NCI-H748 (cell line): ENCODE measurements around the gene FOCAD.
"Not testable (repeated sequence)": the region's sequence is repeated elsewhere in the genome, so short reads cannot be mapped to it uniquely, and the experiment has no call there.

Experiments used
- DNase-seq: peaks from one replicate; lab custom pipeline; 2025; ENCODE audit not compliant: unreplicated experiment; lab: John Stamatoyannopoulos, UW

FOCAD gene

GRCh38 chr9:20671635-20672034 lies 12.4 kb upstream of the FOCAD start:
- no peak for DNase-seq

- DNase-seq, result not testable (repeated sequence)
Observed at GRCh38 chr9:20673537-20673936, 10.5 kb upstream of the FOCAD start.

- no peak for DNase-seq
Observed at GRCh38 chr9:20681467-20681866, 2.6 kb upstream of the FOCAD start.

- peak; percentile 72 for DNase-seq
Observed at GRCh38 chr9:20683351-20684034, 566 bp upstream of the FOCAD start.

GRCh38 chr9:20684875-20685696 lies 1.0 kb downstream of the FOCAD start:
- DNase-seq, result no peak

GRCh38 chr9:20685769-20686168 lies 1.7 kb downstream of the FOCAD start:
- no peak for DNase-seq

GRCh38 chr9:20689833-20690232 lies 5.8 kb downstream of the FOCAD start:
- no peak for DNase-seq

- no peak for DNase-seq
Observed at GRCh38 chr9:20692554-20692953, 8.5 kb downstream of the FOCAD start.

- DNase-seq, result no peak
Observed at GRCh38 chr9:20693068-20693467, 9.0 kb downstream of the FOCAD start.

- DNase-seq, result no peak
Observed at GRCh38 chr9:20694248-20694647, 10.2 kb downstream of the FOCAD start.

GRCh38 chr9:20697021-20697719 lies 13.1 kb downstream of the FOCAD start:
- no peak for DNase-seq

GRCh38 chr9:20698782-20699181 lies 14.7 kb downstream of the FOCAD start:
- no peak for DNase-seq

GRCh38 chr9:20701060-20701459 lies 17.0 kb downstream of the FOCAD start:
- no peak for DNase-seq

- DNase-seq, result no peak
Observed at GRCh38 chr9:20702570-20702969, 18.5 kb downstream of the FOCAD start.

GRCh38 chr9:20703146-20703545 lies 19.1 kb downstream of the FOCAD start:
- DNase-seq, result no peak

- no peak for DNase-seq
Observed at GRCh38 chr9:20707708-20708107, 23.6 kb downstream of the FOCAD start.

GRCh38 chr9:20713172-20713571 lies 29.1 kb downstream of the FOCAD start:
- DNase-seq, result no peak

- DNase-seq, result no peak
Observed at GRCh38 chr9:20714442-20715415, 30.7 kb downstream of the FOCAD start.

GRCh38 chr9:20722221-20722620 lies 38.2 kb downstream of the FOCAD start:
- no peak for DNase-seq

GRCh38 chr9:20725675-20726074 lies 41.6 kb downstream of the FOCAD start:
- no peak for DNase-seq

GRCh38 chr9:20726144-20726543 lies 42.1 kb downstream of the FOCAD start:
- peak; percentile 50 for DNase-seq
